Smooth muscle cell (in vitro differentiated cells): ENCODE data around the gene C17orf113. TPM values are rescaled to one million over a fixed set of nuclear protein-coding genes. Genes with fewer than 3 reads are reported as not detected.

Experiments
- DNase-seq: peaks from one replicate; lab custom pipeline; 2025; ENCODE audit not compliant: unreplicated experiment; lab: John Stamatoyannopoulos, UW
- H2AFZ ChIP-seq: fragments of 200-600 bp; sonication (generic); 2 replicates; pipeline ENCODE4 v1.6.0; 2016; ENCODE audit warnings: antibody characterized with exemption, low read depth, mild to moderate bottlenecking
- H3F3A ChIP-seq: fragments of 200-600 bp; sonication (generic); 2 replicates; pipeline ENCODE4 v1.6.0; 2017; ENCODE audit warnings: antibody characterized with exemption, low read depth
- H3K27ac ChIP-seq: fragments of 200-600 bp; sonication (generic); 2 replicates; pipeline ENCODE4 v1.5.1; 2016; ENCODE audit warnings: low read depth, mild to moderate bottlenecking
- H3K27me3 ChIP-seq: fragments of 200-600 bp; sonication (generic); 2 replicates; pipeline ENCODE4 v1.6.1; 2016; ENCODE audit warnings: low read depth, mild to moderate bottlenecking
- H3K36me3 ChIP-seq: fragments of 200-600 bp; sonication (generic); 2 replicates; pipeline ENCODE4 v1.5.1; 2016; ENCODE audit warnings: low read depth
- H3K4me1 ChIP-seq: fragments of 200-600 bp; sonication (generic); 2 replicates; pipeline ENCODE4 v1.5.1; 2016; ENCODE audit warnings: low read depth
- H3K4me2 ChIP-seq: fragments of 200-600 bp; sonication (generic); 2 replicates; pipeline ENCODE4 v1.6.0; 2016; ENCODE audit warnings: mild to moderate bottlenecking
- H3K4me3 ChIP-seq: fragments of 200-600 bp; sonication (generic); 2 replicates; pipeline ENCODE4 v1.5.1; 2016; ENCODE audit warnings: mild to moderate bottlenecking
- H3K79me2 ChIP-seq: fragments of 200-600 bp; sonication (generic); 2 replicates; pipeline ENCODE4 v1.6.0; 2016; ENCODE audit warnings: low read depth, mild to moderate bottlenecking
- H3K9ac ChIP-seq: fragments of 200-600 bp; sonication (generic); 2 replicates; pipeline ENCODE4 v1.6.0; 2016; ENCODE audit warnings: low read depth
- H3K9me3 ChIP-seq: fragments of 200-600 bp; sonication (generic); replicated peaks from 2 replicates; pipeline ENCODE4 v1.5.1; 2016; ENCODE audit warnings: low read depth
- H4K20me1 ChIP-seq: fragments of 200-600 bp; sonication (generic); 2 replicates; pipeline ENCODE4 v1.6.0; 2016; ENCODE audit warnings: low read depth
- WGBS: methylation state at CpG from one replicate; pipeline ENCODE4 v1.1.7; 2016; ENCODE audit warnings: low lambda C conversion rate; 5-methylcytosine and 5-hydroxymethylcytosine counted together
- polyA plus RNA-seq: library from polyadenylated mRNA; unstranded; fragments of >200 nt; fragmentation: Nextera tagmentation; extraction: Ambion mirVana; gene quantifications from 2 replicates; pipeline ENCODE4 v1.2.1, GENCODE V29; 2016
- total RNA-seq: library from RNA; depleted of rRNA; stranded (reverse); fragments of >200 nt; gene quantifications from 2 replicates; pipeline ENCODE4 v1.2.3, GENCODE V29; 2014
- TF ChIP-seq, protein P1 (sequence below): fragments of 200-600 bp; sonication (generic); IDR thresholded peaks from 2 replicates; pipeline ENCODE4 v1.5.1; 2017; ENCODE audit warnings: borderline replicate concordance, mild to moderate bottlenecking, antibody characterized with exemption; ENCODE audit not compliant: insufficient read depth, poor library complexity, severe bottlenecking

C17orf113 gene
- total and polyA plus RNA-seq, 2 experiments from 2014 or later = 0.38 to 0.49 TPM

- H3F3A ChIP-seq = no peaks in the 10 kb centered on the region
- H3K9ac ChIP-seq = no peak overlapping the region
- H3K27me3 ChIP-seq = peaks cover 7% of the 10 kb centered on the region
- H2AFZ ChIP-seq = no peak overlapping the region
- H3K4me3 ChIP-seq = no peak overlapping the region
- H3K4me1 ChIP-seq = peaks cover 8% of the 10 kb centered on the region
- no peaks in the 10 kb centered on the region for H3K9me3 ChIP-seq
- no peak for DNase-seq
- no peaks in the 10 kb centered on the region for H3K79me2 ChIP-seq
- TF ChIP-seq, protein P1, sequence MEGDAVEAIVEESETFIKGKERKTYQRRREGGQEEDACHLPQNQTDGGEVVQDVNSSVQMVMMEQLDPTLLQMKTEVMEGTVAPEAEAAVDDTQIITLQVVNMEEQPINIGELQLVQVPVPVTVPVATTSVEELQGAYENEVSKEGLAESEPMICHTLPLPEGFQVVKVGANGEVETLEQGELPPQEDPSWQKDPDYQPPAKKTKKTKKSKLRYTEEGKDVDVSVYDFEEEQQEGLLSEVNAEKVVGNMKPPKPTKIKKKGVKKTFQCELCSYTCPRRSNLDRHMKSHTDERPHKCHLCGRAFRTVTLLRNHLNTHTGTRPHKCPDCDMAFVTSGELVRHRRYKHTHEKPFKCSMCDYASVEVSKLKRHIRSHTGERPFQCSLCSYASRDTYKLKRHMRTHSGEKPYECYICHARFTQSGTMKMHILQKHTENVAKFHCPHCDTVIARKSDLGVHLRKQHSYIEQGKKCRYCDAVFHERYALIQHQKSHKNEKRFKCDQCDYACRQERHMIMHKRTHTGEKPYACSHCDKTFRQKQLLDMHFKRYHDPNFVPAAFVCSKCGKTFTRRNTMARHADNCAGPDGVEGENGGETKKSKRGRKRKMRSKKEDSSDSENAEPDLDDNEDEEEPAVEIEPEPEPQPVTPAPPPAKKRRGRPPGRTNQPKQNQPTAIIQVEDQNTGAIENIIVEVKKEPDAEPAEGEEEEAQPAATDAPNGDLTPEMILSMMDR = no peak
- no peak overlapping the region for H3K4me2 ChIP-seq
- H3K27ac ChIP-seq = no peak overlapping the region
- no peaks in the 10 kb centered on the region for H4K20me1 ChIP-seq
- WGBS = 78% methylated on average over 3 of the region's 3 CpGs
- H3K36me3 ChIP-seq = no peaks in the 10 kb centered on the region
Measured at GRCh38 chr17:42056635-42057034, 6.2 kb upstream of the C17orf113 start.

GRCh38 chr17:42055496-42055895 is 5.1 kb upstream of the C17orf113 start:
- no peak for DNase-seq
- Histone ChIP-seq H3K9ac (no peak overlapping the region), H3F3A (no peaks in the 10 kb centered on the region), H3K27ac (no peak overlapping the region), H3K79me2 (no peaks in the 10 kb centered on the region), H3K4me2 (no peak overlapping the region), H3K4me1 (peaks cover 8% of the 10 kb centered on the region), H3K36me3 (no peaks in the 10 kb centered on the region), H3K4me3 (no peak overlapping the region), H3K27me3 (peaks cover 7% of the 10 kb centered on the region), H4K20me1 (no peaks in the 10 kb centered on the region), H2AFZ (no peak overlapping the region), H3K9me3 (no peaks in the 10 kb centered on the region)
- WGBS = 23% methylated on average over 6 of the region's 6 CpGs
- TF ChIP-seq, protein P1 = no peak

GRCh38 chr17:42055027-42055426 is 4.6 kb upstream of the C17orf113 start:
- Histone ChIP-seq H3K27ac (no peak overlapping the region), H2AFZ (no peak overlapping the region), H3K4me1 (peaks cover 10% of the 10 kb centered on the region), H3F3A (no peaks in the 10 kb centered on the region), H3K79me2 (no peaks in the 10 kb centered on the region), H3K36me3 (no peaks in the 10 kb centered on the region), H3K4me2 (no peak overlapping the region), H3K4me3 (no peak overlapping the region), H3K9ac (no peak overlapping the region), H4K20me1 (no peaks in the 10 kb centered on the region), H3K9me3 (no peaks in the 10 kb centered on the region), H3K27me3 (peaks cover 7% of the 10 kb centered on the region)
- no peak for DNase-seq
- 37% methylated on average over 3 of the region's 3 CpGs for WGBS
- TF ChIP-seq, protein P1 = no peak

DNA sequence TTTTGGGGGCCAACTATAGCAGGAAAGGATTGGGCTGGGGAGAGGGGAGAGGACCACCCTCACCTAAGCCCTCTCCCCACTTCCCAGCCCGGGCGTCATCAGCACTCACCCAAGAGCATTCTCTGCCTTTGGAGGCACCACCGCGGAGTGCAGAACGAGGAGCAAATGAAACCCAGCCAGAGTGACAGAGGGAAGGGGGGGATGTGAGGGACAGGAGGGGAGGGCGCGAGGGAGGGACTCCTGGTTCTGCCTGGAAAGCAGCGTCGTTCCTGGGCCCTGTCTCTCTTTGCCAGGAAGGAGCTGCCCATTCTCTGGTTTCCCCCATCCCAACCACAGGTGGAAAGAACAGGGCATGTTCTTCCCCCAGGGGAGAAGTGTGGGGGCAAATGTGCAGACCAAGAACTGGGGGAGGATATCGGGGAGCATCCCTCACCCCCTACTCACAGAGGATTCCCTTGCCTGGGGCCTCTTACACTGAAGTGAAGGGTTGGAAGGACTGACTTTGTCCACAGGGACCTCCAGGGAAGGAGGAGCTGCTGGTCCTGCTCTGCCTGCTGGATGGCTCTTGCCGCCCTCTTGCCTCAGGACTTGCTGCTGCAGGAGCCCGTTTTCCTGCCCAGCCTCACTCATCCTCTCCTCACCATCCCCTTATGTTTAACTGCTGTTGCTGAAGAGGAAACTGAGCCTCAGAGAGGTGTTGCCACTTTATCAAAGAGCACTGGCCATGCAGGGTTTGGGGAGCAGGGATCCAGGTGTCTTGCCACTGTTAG is 3.5 kb upstream of the C17orf113 start:
- Histone ChIP-seq H3F3A (no peaks in the 10 kb centered on the region), H3K4me3 (no peak overlapping the region), H3K9ac (no peak overlapping the region), H3K36me3 (no peaks in the 10 kb centered on the region), H3K27me3 (peaks cover 7% of the 10 kb centered on the region), H3K27ac (no peak overlapping the region), H3K9me3 (no peaks in the 10 kb centered on the region), H3K4me1 (peaks cover 16% of the 10 kb centered on the region), H3K4me2 (no peak overlapping the region), H3K79me2 (no peaks in the 10 kb centered on the region), H4K20me1 (no peaks in the 10 kb centered on the region), H2AFZ (no peak overlapping the region)
- TF ChIP-seq, protein P1 = no peak
- WGBS = 60% methylated on average over 11 of the region's 12 CpGs
- no peak for DNase-seq
